RWPE2 (cell line): Measurements from ENCODE around the gene DENND4A.

Source experiments
- ATAC-seq: fragments of 200-7000 bp; cut with Tn5 transposase; 3 replicates; pipeline ENCODE4 v1.9.1; 2021; ENCODE audit warnings: low read depth
- DNase-seq: peaks from one replicate; pipeline ENCODE4 v3.0.0-alpha.2; 2020; ENCODE audit warnings: low spot score
- H3K27ac ChIP-seq: fragments of 450-650 bp; 2 replicates; pipeline ENCODE4 v1.5.1; 2017; ENCODE audit warnings: mild to moderate bottlenecking; ENCODE audit not compliant: poor library complexity, severe bottlenecking
- H3K27me3 ChIP-seq: fragments of 250-450 bp; sonication (Bioruptor Pico); 2 replicates; pipeline ENCODE4 v1.5.1; 2021; ENCODE audit warnings: mild to moderate bottlenecking, moderate library complexity; ENCODE audit not compliant: insufficient read depth, poor library complexity, severe bottlenecking
- H3K36me3 ChIP-seq: fragments of 250-450 bp; sonication (Bioruptor Pico); 2 replicates; pipeline ENCODE4 v1.5.1; 2020; ENCODE audit warnings: low read depth, mild to moderate bottlenecking, moderate library complexity
- H3K4me1 ChIP-seq: fragments of 250-450 bp; sonication (Bioruptor Pico); 2 replicates; pipeline ENCODE4 v1.5.1; 2021; ENCODE audit warnings: mild to moderate bottlenecking, moderate library complexity; ENCODE audit not compliant: insufficient read depth, poor library complexity, severe bottlenecking
- H3K4me3 ChIP-seq: fragments of 250-450 bp; sonication (Bioruptor Pico); 2 replicates; pipeline ENCODE4 v1.5.1; 2021; ENCODE audit warnings: mild to moderate bottlenecking, moderate library complexity; ENCODE audit not compliant: severe bottlenecking
- H3K9me3 ChIP-seq: fragments of 250-450 bp; sonication (Bioruptor Pico); 2 replicates; pipeline ENCODE4 v1.5.1; 2021; ENCODE audit warnings: mild to moderate bottlenecking, moderate library complexity; ENCODE audit not compliant: severe bottlenecking
- CTCF ChIP-seq: fragments of 450-650 bp; IDR thresholded peaks from one replicate; pipeline ENCODE4 v1.5.1; 2017; ENCODE audit warnings: mild to moderate bottlenecking, moderate library complexity; ENCODE audit not compliant: poor library complexity, severe bottlenecking

Gene DENND4A

GRCh38 chr15:65792988-65793817 is 1.1 kb upstream of the DENND4A start:
- Histone ChIP-seq H3K27me3 (no peaks in the 10 kb centered on the region), H3K9me3 (no peaks in the 10 kb centered on the region), H3K27ac (peak overlapping the region; percentile 61), H3K4me3 (peak overlapping the region; percentile 46), H3K36me3 (no peaks in the 10 kb centered on the region), H3K4me1 (peaks cover 26% of the 10 kb centered on the region)
- DNase-seq (no peak), ATAC-seq (no peak)
- TF ChIP-seq CTCF, result no peak

GRCh38 chr15:65791335-65792137 is 557 bp downstream of the DENND4A start:
- ATAC-seq (peak; percentile 31), DNase-seq (peak; percentile 74)
- peaks cover 35% of the 10 kb centered on the region for H3K4me1 ChIP-seq
- peak overlapping the region; percentile 61 for H3K27ac ChIP-seq
- no peaks in the 10 kb centered on the region for H3K9me3 ChIP-seq
- H3K27me3 ChIP-seq, result no peaks in the 10 kb centered on the region
- no peak for TF ChIP-seq CTCF
- no peaks in the 10 kb centered on the region for H3K36me3 ChIP-seq
- peak overlapping the region; percentile 46 for H3K4me3 ChIP-seq

- TF ChIP-seq CTCF, result no peak
- ATAC-seq, result no peak
- Histone ChIP-seq H3K4me1 (peaks cover 31% of the 10 kb centered on the region), H3K4me3 (peak overlapping the region; percentile 46), H3K9me3 (no peaks in the 10 kb centered on the region), H3K27ac (peak overlapping the region; percentile 61), H3K27me3 (no peaks in the 10 kb centered on the region), H3K36me3 (no peaks in the 10 kb centered on the region)
- DNase-seq, result no peak
These were observed 1.3 kb downstream of the DENND4A start for GRCh38 chr15:65790694-65791334.

- Histone ChIP-seq H3K9me3 (no peaks in the 10 kb centered on the region), H3K36me3 (no peaks in the 10 kb centered on the region), H3K27ac (no peak overlapping the region), H3K4me3 (no peak overlapping the region), H3K27me3 (no peaks in the 10 kb centered on the region), H3K4me1 (peaks cover 30% of the 10 kb centered on the region)
- TF ChIP-seq CTCF, result no peak
- DNase-seq (no peak), ATAC-seq (no peak)
These were observed 2.2 kb downstream of the DENND4A start for GRCh38 chr15:65789759-65790425.
